ENCODE data around the gene OR5B3. TPM values are rescaled to one million over a fixed set of nuclear protein-coding genes. Genes with fewer than 3 reads are reported as not detected.

OR5B3 gene
- total RNA-seq, 2 donors from 2014 or later = not detected

GRCh38 chr11:58395581-58395980 lies 11.1 kb downstream of the OR5B3 start:
- no peak overlapping the region for H3K27ac ChIP-seq
- H3K9me3 ChIP-seq = no peaks in the 10 kb centered on the region
- intact Hi-C loops (cut with DNase I) = no loop called here
- no peaks in the 10 kb centered on the region for H3K27me3 ChIP-seq
- WGBS, 2 donors = 38 to 87% methylated on average over 2 of the region's 2 CpGs
- ATAC-seq (no peak), DNase-seq (no peak)
- no peaks in the 10 kb centered on the region for H3K4me1 ChIP-seq
- H3K36me3 ChIP-seq (replicated peaks in 1 of 2; ENCODE audit: insufficient read depth in 1 of 2, low read depth in 2 of 2) = no peaks in the 10 kb centered on the region
- no peak overlapping the region for H3K4me3 ChIP-seq
- TF ChIP-seq POLR2A (IDR thresholded peaks at IDR 0.05) = no peak
- TF ChIP-seq CTCF (IDR thresholded peaks at IDR 0.05) = no peak

DNA sequence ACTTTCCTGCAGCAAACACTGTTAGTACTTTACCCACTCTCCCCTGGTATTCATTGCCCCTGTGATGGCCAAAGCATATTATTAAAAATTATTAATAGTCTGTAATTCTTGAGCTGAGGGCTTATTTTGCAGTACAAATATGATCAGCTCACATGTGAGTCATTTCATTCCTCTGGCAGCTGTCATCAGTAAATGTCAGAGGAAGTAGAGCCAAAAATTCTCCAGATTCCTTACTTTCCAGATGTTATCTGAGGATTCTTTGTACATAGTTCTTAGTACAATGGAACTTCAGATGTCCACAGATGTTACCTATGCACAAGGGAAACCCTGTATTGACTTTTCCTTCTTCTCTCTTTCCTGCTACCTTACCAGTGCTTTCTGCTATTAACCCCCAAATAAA lies 12.5 kb downstream of the OR5B3 start:
- intact Hi-C loops (cut with DNase I) = no loop called here
- H3K4me1 ChIP-seq = no peaks in the 10 kb centered on the region
- DNase-seq (no peak), ATAC-seq (no peak)
- H3K9me3 ChIP-seq = no peaks in the 10 kb centered on the region
- no peaks in the 10 kb centered on the region for H3K36me3 ChIP-seq (replicated peaks in 1 of 2; ENCODE audit: insufficient read depth in 1 of 2, low read depth in 2 of 2)
- no peak overlapping the region for H3K27ac ChIP-seq
- no peak overlapping the region for H3K4me3 ChIP-seq
- TF ChIP-seq CTCF (IDR thresholded peaks at IDR 0.05) (no peak), POLR2A (IDR thresholded peaks at IDR 0.05) (no peak)
- H3K27me3 ChIP-seq = no peaks in the 10 kb centered on the region

GRCh38 chr11:58392746-58393145 lies 13.9 kb downstream of the OR5B3 start:
- WGBS, 2 donors = 10 to 17% methylated on average over 1 of the region's 1 CpG
- no peaks in the 10 kb centered on the region for H3K9me3 ChIP-seq
- intact Hi-C loops (cut with DNase I) = no loop called here
- H3K27me3 ChIP-seq = no peaks in the 10 kb centered on the region
- H3K4me3 ChIP-seq = no peak overlapping the region
- no peaks in the 10 kb centered on the region for H3K4me1 ChIP-seq
- ATAC-seq = no peak
- no peak for TF ChIP-seq CTCF (IDR thresholded peaks at IDR 0.05)
- no peak for TF ChIP-seq POLR2A (IDR thresholded peaks at IDR 0.05)
- no peaks in the 10 kb centered on the region for H3K36me3 ChIP-seq (replicated peaks in 1 of 2; ENCODE audit: insufficient read depth in 1 of 2, low read depth in 2 of 2)
- no peak for DNase-seq
- H3K27ac ChIP-seq = no peak overlapping the region

- Histone ChIP-seq H3K4me1 (no peaks in the 10 kb centered on the region), H3K36me3 (replicated peaks in 1 of 2; ENCODE audit: insufficient read depth in 1 of 2, low read depth in 2 of 2) (no peaks in the 10 kb centered on the region), H3K4me3 (no peak overlapping the region), H3K27ac (no peak overlapping the region), H3K9me3 (no peaks in the 10 kb centered on the region), H3K27me3 (no peaks in the 10 kb centered on the region)
- DNase-seq (no peak), ATAC-seq (no peak)
- no peak for TF ChIP-seq POLR2A (IDR thresholded peaks at IDR 0.05)
- intact Hi-C loops (cut with DNase I) = no loop called here
- 77 to 79% methylated on average over 1 of the region's 1 CpG for WGBS, 2 donors
These were observed 14.8 kb downstream of the OR5B3 start for GRCh38 chr11:58391879-58392278.

DNA sequence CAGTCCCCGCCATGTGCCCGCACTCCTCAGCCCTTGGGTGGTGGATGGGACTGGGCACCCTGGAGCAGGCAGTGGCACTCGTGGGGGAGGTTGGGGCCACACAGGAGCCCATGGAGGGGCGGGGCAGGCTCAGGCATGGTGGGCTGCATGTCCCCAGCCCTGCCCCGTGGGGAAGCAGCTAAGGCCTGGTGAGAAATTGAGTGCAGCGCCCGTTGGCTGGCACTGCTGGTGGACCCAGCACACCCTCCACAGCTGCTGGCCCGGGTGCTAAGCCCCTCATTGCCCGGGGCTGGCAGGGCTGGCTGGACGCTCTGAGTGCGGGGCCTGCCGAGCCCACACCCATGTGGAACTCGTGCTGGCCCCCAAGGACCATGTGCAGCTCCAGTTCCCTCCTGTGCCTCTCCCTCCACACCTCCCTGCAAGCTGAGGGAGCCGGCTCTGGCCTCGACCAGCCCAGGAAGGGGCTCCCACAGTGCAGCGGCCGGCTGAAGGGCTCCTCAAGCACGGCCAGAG lies 16.1 kb downstream of the OR5B3 start:
- intact Hi-C loops (cut with DNase I) = no loop called here
- 67 to 73% methylated on average over 12 to 18 of the region's 18 CpGs for WGBS, 2 donors
- Histone ChIP-seq H3K27ac (no peak overlapping the region), H3K36me3 (replicated peaks in 1 of 2; ENCODE audit: insufficient read depth in 1 of 2, low read depth in 2 of 2) (no peaks in the 10 kb centered on the region), H3K4me3 (no peak overlapping the region), H3K4me1 (no peaks in the 10 kb centered on the region), H3K27me3 (no peaks in the 10 kb centered on the region), H3K9me3 (no peaks in the 10 kb centered on the region)
- no peak for ATAC-seq
- TF ChIP-seq CTCF (IDR thresholded peaks at IDR 0.05) (no peak), POLR2A (IDR thresholded peaks at IDR 0.05) (no peak)
- no peak for DNase-seq
